Endothelial cell (in vitro differentiated cells): ENCODE data around the gene CTNND2. TPM values are rescaled to one million over a fixed set of nuclear protein-coding genes. Genes with fewer than 3 reads are reported as not detected.

Experiments used
- DNase-seq: peaks from one replicate; pipeline ENCODE4 v3.0.0; 2021; ENCODE audit warnings: low spot score
- H3K27ac Mint-ChIP-seq: one replicate; pipeline ENCODE4 v1.8.0; 2021; ENCODE audit warnings: mixed read lengths, inconsistent platforms; ENCODE audit not compliant: unreplicated experiment
- H3K27me3 Mint-ChIP-seq: one replicate; pipeline ENCODE4 v1.8.0; 2021; ENCODE audit warnings: mild to moderate bottlenecking, moderate library complexity, mixed read lengths, inconsistent platforms; ENCODE audit not compliant: unreplicated experiment
- H3K36me3 Mint-ChIP-seq: one replicate; pipeline ENCODE4 v1.8.0; 2021; ENCODE audit warnings: mild to moderate bottlenecking, low read depth, mixed read lengths, inconsistent platforms; ENCODE audit not compliant: unreplicated experiment
- H3K4me1 Mint-ChIP-seq: one replicate; pipeline ENCODE4 v1.8.0; 2021; ENCODE audit warnings: mild to moderate bottlenecking, mixed read lengths, inconsistent platforms; ENCODE audit not compliant: unreplicated experiment
- H3K4me3 Mint-ChIP-seq: one replicate; pipeline ENCODE4 v1.8.0; 2021; ENCODE audit warnings: mild to moderate bottlenecking, mixed read lengths, inconsistent platforms; ENCODE audit not compliant: unreplicated experiment
- H3K9me3 Mint-ChIP-seq: one replicate; pipeline ENCODE4 v1.8.0; 2021; ENCODE audit warnings: mixed read lengths, inconsistent platforms; ENCODE audit not compliant: unreplicated experiment
- total RNA-seq: library from RNA; stranded (reverse); fragmentation: NEBNext Ultra II Directional; extraction: Animal tissue kit (Norgen Biotek cat#: 25700); gene quantifications from one replicate; pipeline ENCODE4 v1.2.1, GENCODE V29; 2021; ENCODE audit not compliant: unreplicated experiment
- TF ChIP-seq, protein P1 (sequence below): fragments of 200-600 bp; sonication (generic); IDR thresholded peaks from one replicate; pipeline ENCODE4 v1.5.0; 2021; ENCODE audit warnings: antibody characterized with exemption; ENCODE audit not compliant: unreplicated experiment

CTNND2 gene
- total RNA-seq, 1 donor from 2014 or later, result 3.6 TPM

DNA sequence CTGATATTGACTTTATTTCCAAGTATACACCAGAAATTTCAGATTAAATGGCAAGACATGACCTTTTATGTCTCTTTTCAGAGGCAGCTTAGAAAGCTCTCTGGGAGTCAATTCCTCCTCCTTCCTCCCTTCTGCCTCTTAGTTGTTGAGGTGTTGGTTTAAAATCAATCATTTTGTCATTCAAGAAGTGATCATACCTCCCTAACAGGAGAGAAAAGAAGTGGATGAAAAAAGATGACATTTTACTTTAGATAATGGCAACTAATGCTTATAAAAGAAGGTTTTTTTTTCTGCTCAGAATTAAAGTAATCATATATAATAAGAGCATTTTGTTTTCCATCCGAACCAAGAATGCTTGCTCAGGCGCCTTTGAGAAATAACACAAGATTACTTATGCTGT lies 448.7 kb downstream of the CTNND2 start:
- H3K27ac Mint-ChIP-seq, result no peak overlapping the region
- no peaks in the 10 kb centered on the region for H3K9me3 Mint-ChIP-seq

DNA sequence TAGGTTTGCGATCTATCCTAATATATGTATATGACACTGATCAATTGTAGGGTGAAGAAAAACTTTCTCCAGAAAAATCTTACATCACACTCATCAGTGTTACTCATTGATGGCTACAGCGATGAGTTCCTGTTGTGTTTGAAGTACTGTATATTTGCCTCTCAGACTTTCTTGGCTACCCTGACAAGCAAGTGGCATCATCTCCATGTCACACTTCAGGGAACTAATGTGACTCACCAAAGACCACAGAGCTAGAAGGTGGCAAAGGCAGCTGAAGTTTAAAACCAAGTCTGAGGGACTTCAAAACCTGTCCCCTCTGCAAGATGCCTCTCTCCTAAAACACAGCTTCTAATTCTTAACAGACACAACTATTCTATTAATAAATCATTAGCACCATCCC lies 451.4 kb downstream of the CTNND2 start:
- TF ChIP-seq, protein P1, sequence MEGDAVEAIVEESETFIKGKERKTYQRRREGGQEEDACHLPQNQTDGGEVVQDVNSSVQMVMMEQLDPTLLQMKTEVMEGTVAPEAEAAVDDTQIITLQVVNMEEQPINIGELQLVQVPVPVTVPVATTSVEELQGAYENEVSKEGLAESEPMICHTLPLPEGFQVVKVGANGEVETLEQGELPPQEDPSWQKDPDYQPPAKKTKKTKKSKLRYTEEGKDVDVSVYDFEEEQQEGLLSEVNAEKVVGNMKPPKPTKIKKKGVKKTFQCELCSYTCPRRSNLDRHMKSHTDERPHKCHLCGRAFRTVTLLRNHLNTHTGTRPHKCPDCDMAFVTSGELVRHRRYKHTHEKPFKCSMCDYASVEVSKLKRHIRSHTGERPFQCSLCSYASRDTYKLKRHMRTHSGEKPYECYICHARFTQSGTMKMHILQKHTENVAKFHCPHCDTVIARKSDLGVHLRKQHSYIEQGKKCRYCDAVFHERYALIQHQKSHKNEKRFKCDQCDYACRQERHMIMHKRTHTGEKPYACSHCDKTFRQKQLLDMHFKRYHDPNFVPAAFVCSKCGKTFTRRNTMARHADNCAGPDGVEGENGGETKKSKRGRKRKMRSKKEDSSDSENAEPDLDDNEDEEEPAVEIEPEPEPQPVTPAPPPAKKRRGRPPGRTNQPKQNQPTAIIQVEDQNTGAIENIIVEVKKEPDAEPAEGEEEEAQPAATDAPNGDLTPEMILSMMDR, result no peak
- Mint-ChIP-seq H3K4me3 (no peak overlapping the region), H3K27me3 (no peaks in the 10 kb centered on the region), H3K9me3 (no peaks in the 10 kb centered on the region), H3K36me3 (no peaks in the 10 kb centered on the region), H3K27ac (no peak overlapping the region), H3K4me1 (no peaks in the 10 kb centered on the region)
- no peak for DNase-seq

More for the DNA sequence above, 448.7 kb downstream of the CTNND2 start:
- H3K4me1 Mint-ChIP-seq, result no peaks in the 10 kb centered on the region
- no peaks in the 10 kb centered on the region for H3K36me3 Mint-ChIP-seq
- no peak for DNase-seq
- TF ChIP-seq, protein P1, result no peak
- H3K4me3 Mint-ChIP-seq, result no peak overlapping the region
- H3K27me3 Mint-ChIP-seq, result no peaks in the 10 kb centered on the region

DNA sequence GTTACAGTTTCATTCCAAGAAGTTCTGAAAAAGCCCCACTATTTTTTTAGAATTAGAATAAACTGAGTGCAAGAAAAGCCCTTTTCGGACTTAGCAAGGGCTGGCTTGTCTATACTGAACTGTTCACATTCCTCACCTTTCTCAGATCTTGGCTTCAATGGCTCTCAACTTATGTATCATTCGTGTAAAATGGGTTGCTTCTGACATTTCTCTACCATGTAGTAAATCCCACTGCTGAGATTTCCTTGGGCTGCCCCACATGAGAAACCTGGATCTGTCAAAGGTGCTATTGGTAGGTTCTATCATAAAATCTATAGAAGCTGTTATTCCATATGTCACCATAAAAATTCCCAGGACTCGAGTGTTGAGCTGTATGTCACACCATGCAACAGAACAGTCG lies 454.3 kb downstream of the CTNND2 start:
- Mint-ChIP-seq H3K9me3 (no peaks in the 10 kb centered on the region), H3K27ac (no peak overlapping the region), H3K4me3 (no peak overlapping the region), H3K4me1 (no peaks in the 10 kb centered on the region), H3K27me3 (no peaks in the 10 kb centered on the region), H3K36me3 (no peaks in the 10 kb centered on the region)
- TF ChIP-seq, protein P1, result no peak
- no peak for DNase-seq

DNA sequence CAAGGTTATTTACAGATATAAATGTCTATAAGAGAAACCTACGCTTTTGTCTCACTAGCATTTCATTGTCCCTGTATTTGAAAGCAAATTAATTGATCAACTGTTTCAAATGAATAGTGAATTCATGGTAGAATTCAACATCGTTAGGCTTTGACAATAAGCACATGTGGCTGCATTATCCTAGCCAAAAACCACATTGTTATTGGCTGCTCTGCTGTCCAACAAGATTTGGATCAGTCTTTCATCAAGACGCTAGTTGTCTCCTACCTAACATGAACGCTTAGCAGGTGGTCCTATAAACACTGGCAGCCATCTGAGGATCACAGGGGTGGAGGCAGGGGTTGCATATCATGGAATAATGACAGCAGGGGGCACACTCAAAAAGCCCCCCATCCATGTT lies 455.0 kb downstream of the CTNND2 start:
- Mint-ChIP-seq H3K27me3 (no peaks in the 10 kb centered on the region), H3K9me3 (no peaks in the 10 kb centered on the region), H3K4me1 (no peaks in the 10 kb centered on the region), H3K4me3 (no peak overlapping the region), H3K36me3 (no peaks in the 10 kb centered on the region), H3K27ac (no peak overlapping the region)
- TF ChIP-seq, protein P1, result no peak
- DNase-seq, result no peak

DNA sequence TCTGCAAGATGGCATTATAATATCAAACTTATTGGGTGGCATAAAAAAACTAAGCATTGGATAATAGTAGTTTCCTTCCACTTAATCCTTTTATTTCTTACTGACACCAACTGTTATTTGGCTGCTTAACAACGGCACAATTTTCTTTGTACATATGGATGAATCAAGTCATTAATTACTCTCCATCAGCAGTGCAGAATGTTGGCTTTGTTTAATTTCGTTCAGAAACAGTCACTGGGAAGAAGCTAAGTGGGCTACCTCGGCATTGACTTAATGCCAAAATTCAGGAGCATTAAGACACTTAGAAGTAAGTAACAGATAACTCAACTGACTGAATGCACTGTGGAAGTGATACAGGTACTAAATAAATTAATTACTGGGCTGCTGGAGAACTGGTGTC lies 460.4 kb downstream of the CTNND2 start:
- Mint-ChIP-seq H3K4me3 (no peak overlapping the region), H3K4me1 (no peaks in the 10 kb centered on the region), H3K9me3 (no peaks in the 10 kb centered on the region), H3K36me3 (no peaks in the 10 kb centered on the region), H3K27me3 (no peaks in the 10 kb centered on the region), H3K27ac (no peak overlapping the region)
- DNase-seq, result no peak
- TF ChIP-seq, protein P1, result no peak
